GM23248 (cell line): ENCODE results near the gene TEX9.
"Not testable (repeated sequence)": the region's sequence is repeated elsewhere in the genome, so short reads cannot be mapped to it uniquely, and the experiment has no call there.

Experiments used
- EZH2 ChIP-seq: fragments of 200-600 bp; sonication (generic); IDR thresholded peaks from 2 replicates; pipeline ENCODE4 v1.6.1; 2018; ENCODE audit warnings: antibody characterized with exemption, mild to moderate bottlenecking; ENCODE audit not compliant: insufficient read depth, poor library complexity, severe bottlenecking
- EZH2phosphoT487 ChIP-seq: fragments of 200-600 bp; sonication (generic); IDR thresholded peaks from 2 replicates; pipeline ENCODE4 v1.6.1; 2018; ENCODE audit warnings: antibody characterized with exemption, moderate library complexity, mild to moderate bottlenecking, low read depth; ENCODE audit not compliant: insufficient read depth

GRCh38 chr15:56397325-56397724 lies 32.1 kb downstream of the TEX9 start:
- not testable (repeated sequence) for TF ChIP-seq EZH2phosphoT487, EZH2
